T-cell (primary cell): Measurements from ENCODE around the gene MICAL2. TPM values are rescaled to one million over a fixed set of nuclear protein-coding genes. Genes with fewer than 3 reads are reported as not detected.
A peak's percentile ranks its signal among the peaks of the same experiment; 100 is the strongest.

Experiments used
- ATAC-seq, 4 experiments: fragments of 200-7000 bp in 3 of 4; fragments of 150-1000 bp in 1 of 4; cut with Tn5 transposase; replicated peaks in 1 of 4; 1 replicate in 3 of 4; 2 replicates in 1 of 4; pipeline ENCODE4 v1.10.0; 2021; ENCODE audit warnings: moderate library complexity in 3 of 4, mild to moderate bottlenecking in 2 of 4, moderate number of reproducible peaks in 1 of 4
- CTCF ChIA-PET, 2 donors: fragments of 300-600 bp; sonication (Branson Sonifier 250); formaldehyde crosslinking; loops; one replicate each; lab custom pipeline; 2022; ENCODE audit warnings: antibody characterized with exemption in 2 of 2; lab: Charles Lee
- POLR2A ChIA-PET, 2 donors: fragments of 300-600 bp; sonication (Branson Sonifier 250); formaldehyde crosslinking; loops; one replicate each; lab custom pipeline; 2022; ENCODE audit warnings: antibody characterized with exemption in 2 of 2; lab: Charles Lee
- DNase-seq, 35 experiments: peaks; one replicate each; pipeline versions ENCODE4 v3.0.0 to v3.0.0-alpha.2; 2013 to 2023
- H3K27ac ChIP-seq: one replicate; pipeline ENCODE4 v1.5.1; 2013; ENCODE audit warnings: low read length
- H3K27me3 ChIP-seq, 2 experiments: replicated peaks in 1 of 2; 1 replicate in 1 of 2; 2 replicates in 1 of 2; pipeline versions ENCODE4 v1.6.1 to v1.7.0; 2013; ENCODE audit warnings: low read length in 1 of 2, mixed read lengths in 1 of 2; ENCODE audit not compliant: control insufficient read depth in 2 of 2, insufficient read depth in 2 of 2; ENCODE audit errors: extremely low read depth in 1 of 2
- H3K36me3 ChIP-seq, 2 donors: 1 replicate in 1 of 2; 2 replicates in 1 of 2; pipeline versions ENCODE4 v1.6.1 to v1.7.0; 2013; ENCODE audit warnings: low read length in 1 of 2; ENCODE audit not compliant: control insufficient read depth in 2 of 2, insufficient read depth in 1 of 2; ENCODE audit errors: extremely low read depth in 1 of 2
- H3K4me1 ChIP-seq, 2 experiments: 1 replicate in 1 of 2; 2 replicates in 1 of 2; pipeline versions ENCODE4 v1.6.1 to v1.7.0; 2013; ENCODE audit warnings: low read length in 2 of 2, mixed read lengths in 1 of 2; ENCODE audit not compliant: insufficient read depth in 2 of 2, control insufficient read depth in 1 of 2; ENCODE audit errors: extremely low read depth in 1 of 2
- H3K4me3 ChIP-seq, 2 donors: 1 replicate in 1 of 2; 2 replicates in 1 of 2; pipeline versions ENCODE4 v1.5.1 to v1.7.0; 2013; ENCODE audit warnings: mild to moderate bottlenecking in 2 of 2, low read length in 1 of 2, moderate library complexity in 1 of 2; ENCODE audit not compliant: control insufficient read depth in 1 of 2; ENCODE audit errors: extremely low read depth in 1 of 2
- H3K9me3 ChIP-seq: 2 replicates; pipeline ENCODE4 v1.7.0; 2013
- H3K27ac Mint-ChIP-seq, 2 donors: one replicate each; pipeline ENCODE4 v1.8.0; 2020 to 2021; ENCODE audit warnings: mild to moderate bottlenecking in 2 of 2, mixed read lengths in 2 of 2
- H3K27me3 Mint-ChIP-seq, 2 donors: one replicate each; pipeline ENCODE4 v1.8.0; 2021 to 2022; ENCODE audit warnings: mixed read lengths in 2 of 2
- H3K36me3 Mint-ChIP-seq: one replicate; pipeline ENCODE4 v1.8.0; 2021; ENCODE audit warnings: mixed read lengths
- H3K4me1 Mint-ChIP-seq, 3 donors: one replicate each; pipeline ENCODE4 v1.8.0; 2020 to 2022; ENCODE audit warnings: mixed read lengths in 3 of 3, mild to moderate bottlenecking in 1 of 3
- H3K4me3 Mint-ChIP-seq, 3 donors: one replicate each; pipeline ENCODE4 v1.8.0; 2020 to 2022; ENCODE audit warnings: mild to moderate bottlenecking in 3 of 3, mixed read lengths in 3 of 3, moderate library complexity in 3 of 3
- H3K9me3 Mint-ChIP-seq, 3 donors: one replicate each; pipeline ENCODE4 v1.8.0; 2020 to 2022; ENCODE audit warnings: mixed read lengths in 3 of 3
- WGBS: methylation state at CpG from one replicate; pipeline ENCODE4 v1.1.5; 2013; ENCODE audit warnings: missing lambda C conversion rate; ENCODE audit not compliant: insufficient coverage; 5-methylcytosine and 5-hydroxymethylcytosine counted together
- total RNA-seq, 35 experiments: library from RNA in 6 of 35; stranded (reverse) in 6 of 35; fragments of 120-200 nt in 1 of 35; gene quantifications; one replicate each; pipeline versions ENCODE4 v1.2.1 to v1.2.4 and lab custom pipeline; 2013 to 2026

Gene MICAL2
- total RNA-seq, 5 donors from 2014 or later (not counting 1 experiment from before 2014, with no cell fraction given): 13.7 to 38.7 (median 22.9) TPM

- H3K27me3 Mint-ChIP-seq: no peaks in the 10 kb centered on the region
- H3K27ac ChIP-seq: no peak overlapping the region
- H3K4me1 ChIP-seq: peaks cover 0 to 8% of the 10 kb centered on the region in 2 experiments
- H3K9me3 ChIP-seq: no peaks in the 10 kb centered on the region
- no peaks in the 10 kb centered on the region for H3K9me3 Mint-ChIP-seq
- DNase-seq (peak; percentile 15 to 86 (median 69)), ATAC-seq (peak; percentile 61 to 67 (median 63))
- H3K4me1 Mint-ChIP-seq: peaks cover 0 to 2% (median 0%) of the 10 kb centered on the region in 3 donors
- no peak overlapping the region for H3K4me3 Mint-ChIP-seq
- H3K36me3 Mint-ChIP-seq: no peaks in the 10 kb centered on the region
- ChIA-PET CTCF (interaction anchor here (0.6 to 5.6 kb wide), 29 partner anchors 10 to 969 kb away, joined by 3 to 85 read pairs (median 4); no protein-coding TSS in a partner anchor), POLR2A (interaction anchor here in 1 of 2 donors (0.6 to 0.7 kb wide), 2 partner anchors 27 to 240 kb away, joined by 3 read pairs; no protein-coding TSS in a partner anchor)
- no peaks in the 10 kb centered on the region for H3K36me3 ChIP-seq
- no peak overlapping the region for H3K4me3 ChIP-seq
- H3K27ac Mint-ChIP-seq: no peak overlapping the region
- peaks cover 0 to 4% of the 10 kb centered on the region in 2 experiments for H3K27me3 ChIP-seq
- 20% methylated on average over 8 of the region's 12 CpGs for WGBS
These were observed 171.4 kb downstream of the MICAL2 start for GRCh38 chr11:12281571-12282478.

DNA sequence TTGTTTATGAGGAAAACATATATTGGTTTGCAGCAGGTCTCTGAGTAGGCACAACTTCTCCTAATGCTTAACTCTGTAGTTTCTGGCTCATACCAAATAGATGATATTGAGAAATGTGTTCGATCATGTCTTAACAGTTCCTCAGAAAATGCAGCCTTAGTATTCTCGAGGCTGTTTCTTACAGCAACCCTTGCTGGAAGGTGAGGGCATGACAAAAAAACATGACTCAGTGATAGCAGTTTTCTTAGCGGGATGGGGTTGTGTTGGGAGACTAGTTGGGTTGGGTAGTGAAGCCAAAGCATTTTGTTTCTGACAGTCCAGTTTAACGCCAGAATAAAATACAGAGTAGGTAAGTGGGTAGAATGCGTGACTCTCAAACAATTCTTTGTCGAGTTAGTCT, 172.3 kb downstream of the MICAL2 start:
- no peak for DNase-seq
- H3K9me3 Mint-ChIP-seq: no peaks in the 10 kb centered on the region
- Histone ChIP-seq H3K9me3 (no peaks in the 10 kb centered on the region), H3K27ac (no peak overlapping the region), H3K27me3 (peaks cover 0 to 4% of the 10 kb centered on the region in 2 experiments), H3K36me3 (no peaks in the 10 kb centered on the region), H3K4me3 (no peak overlapping the region), H3K4me1 (peaks cover 0 to 8% of the 10 kb centered on the region in 2 experiments)
- POLR2A ChIA-PET: no interaction called here
- no peak for ATAC-seq
- H3K36me3 Mint-ChIP-seq: no peaks in the 10 kb centered on the region
- WGBS: 82% methylated on average over 4 of the region's 6 CpGs
- CTCF ChIA-PET: interaction anchor here (0.8 to 5.6 kb wide), 8 partner anchors 9 to 351 kb away, joined by 3 to 47 read pairs (median 11); no protein-coding TSS in a partner anchor
- peaks cover 0 to 2% (median 0%) of the 10 kb centered on the region in 3 donors for H3K4me1 Mint-ChIP-seq
- H3K4me3 Mint-ChIP-seq: no peak overlapping the region
- H3K27me3 Mint-ChIP-seq: no peaks in the 10 kb centered on the region
- H3K27ac Mint-ChIP-seq: no peak overlapping the region

DNA sequence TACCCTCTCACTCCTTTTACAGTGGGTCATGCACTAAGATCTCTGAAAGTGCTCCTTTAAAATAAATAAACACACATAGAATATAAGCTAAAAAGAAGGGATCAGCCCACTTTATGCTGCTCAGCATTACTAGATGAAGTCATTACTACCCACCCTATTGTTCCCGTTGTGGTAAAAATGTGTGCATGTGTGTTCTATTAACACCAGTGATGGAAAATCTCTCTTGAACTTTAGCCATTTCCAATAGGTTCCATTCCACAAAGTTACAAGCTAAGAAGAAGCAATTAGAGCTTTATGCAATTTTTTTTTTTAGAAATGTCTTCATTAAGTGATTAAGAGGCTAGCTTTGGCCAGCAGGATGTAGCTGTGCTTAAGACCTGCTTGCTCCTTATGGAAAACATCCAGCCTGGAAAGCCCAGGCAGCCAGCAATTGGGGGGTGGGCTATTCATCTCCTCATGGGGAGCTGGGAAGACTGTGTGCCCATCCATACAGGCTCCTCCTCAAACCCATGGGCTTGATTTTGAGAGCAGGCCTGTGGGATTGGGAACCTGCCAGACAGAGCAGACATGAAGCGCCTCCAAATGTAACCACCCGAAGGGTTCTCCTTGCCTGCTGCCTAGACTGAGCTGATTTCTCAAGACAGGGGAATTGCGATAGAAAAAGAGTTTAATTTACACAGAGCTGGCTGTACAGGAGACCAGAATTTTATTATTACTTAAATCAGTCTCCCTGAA, 174.1 kb downstream of the MICAL2 start:
- peaks cover 0 to 5% (median 2%) of the 10 kb centered on the region in 3 donors for H3K4me1 Mint-ChIP-seq
- no peaks in the 10 kb centered on the region for H3K36me3 ChIP-seq
- H3K9me3 ChIP-seq: no peaks in the 10 kb centered on the region
- no peaks in the 10 kb centered on the region for H3K36me3 Mint-ChIP-seq
- peaks cover 0 to 8% of the 10 kb centered on the region in 2 experiments for H3K27me3 ChIP-seq
- ChIA-PET CTCF (interaction anchor here (0.8 to 5.6 kb wide), 5 partner anchors 9 to 243 kb away, joined by 3 to 47 read pairs (median 4); no protein-coding TSS in a partner anchor), POLR2A (no interaction called here)
- H3K27me3 Mint-ChIP-seq: no peaks in the 10 kb centered on the region
- no peak overlapping the region for H3K27ac Mint-ChIP-seq
- no peak overlapping the region for H3K4me3 ChIP-seq
- ATAC-seq (no peak), DNase-seq (no peak)
- no peak overlapping the region for H3K27ac ChIP-seq
- peaks cover 0 to 10% of the 10 kb centered on the region in 2 experiments for H3K4me1 ChIP-seq
- 75% methylated on average over 2 of the region's 4 CpGs for WGBS
- no peaks in the 10 kb centered on the region for H3K9me3 Mint-ChIP-seq
- no peak overlapping the region for H3K4me3 Mint-ChIP-seq

DNA sequence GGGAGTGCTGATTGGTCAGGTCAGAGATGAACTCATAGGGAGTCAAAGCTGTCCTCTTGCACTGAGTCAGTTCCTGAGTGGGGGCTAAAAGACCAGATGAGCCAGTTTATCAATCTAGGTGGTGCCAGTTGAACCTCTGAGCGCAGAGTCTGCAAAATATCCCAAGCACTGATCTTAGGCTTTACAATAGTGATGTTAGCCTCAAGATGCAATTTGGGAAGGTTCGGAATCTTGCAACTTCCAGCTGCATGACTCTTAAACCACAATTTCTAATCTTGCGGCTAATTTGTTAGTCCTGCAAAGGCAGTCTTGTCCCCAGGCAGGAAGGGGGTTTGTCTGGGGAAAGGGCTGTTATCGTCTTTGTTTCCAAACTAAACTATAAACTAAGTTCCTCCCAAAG, 174.7 kb downstream of the MICAL2 start:
- ChIA-PET POLR2A (no interaction called here), CTCF (interaction anchor here (1.0 to 5.6 kb wide), 3 partner anchors 8 to 240 kb away, joined by 4 to 47 read pairs (median 4); no protein-coding TSS in a partner anchor)
- Histone ChIP-seq H3K4me1 (peaks cover 0 to 16% of the 10 kb centered on the region in 2 experiments), H3K36me3 (no peaks in the 10 kb centered on the region), H3K27me3 (peaks cover 0 to 8% of the 10 kb centered on the region in 2 experiments), H3K27ac (no peak overlapping the region), H3K4me3 (no peak overlapping the region), H3K9me3 (no peaks in the 10 kb centered on the region)
- no peaks in the 10 kb centered on the region for H3K36me3 Mint-ChIP-seq
- peaks cover 4 to 11% (median 7%) of the 10 kb centered on the region in 3 donors for H3K4me1 Mint-ChIP-seq
- ATAC-seq: no peak
- DNase-seq: no peak
- no peak overlapping the region for H3K4me3 Mint-ChIP-seq
- WGBS: no CpG with 5 or more reads among the region's 4 CpGs
- H3K9me3 Mint-ChIP-seq: no peaks in the 10 kb centered on the region
- H3K27me3 Mint-ChIP-seq: no peaks in the 10 kb centered on the region
- H3K27ac Mint-ChIP-seq: no peak overlapping the region

GRCh38 chr11:12285811-12286222, 175.4 kb downstream of the MICAL2 start:
- no peak overlapping the region for H3K27ac ChIP-seq
- Mint-ChIP-seq H3K4me3 (no peak overlapping the region), H3K4me1 (peaks cover 10 to 18% (median 14%) of the 10 kb centered on the region in 3 donors), H3K27ac (no peak overlapping the region), H3K9me3 (no peaks in the 10 kb centered on the region), H3K36me3 (no peaks in the 10 kb centered on the region), H3K27me3 (no peaks in the 10 kb centered on the region)
- no peaks in the 10 kb centered on the region for H3K36me3 ChIP-seq
- WGBS: 87% methylated on average over 6 of the region's 6 CpGs
- H3K4me1 ChIP-seq: peaks cover 4 to 22% of the 10 kb centered on the region in 2 experiments
- ATAC-seq (no peak), DNase-seq (no peak)
- POLR2A ChIA-PET: no interaction called here
- no peaks in the 10 kb centered on the region for H3K9me3 ChIP-seq
- H3K27me3 ChIP-seq: peaks cover 0 to 8% of the 10 kb centered on the region in 2 experiments
- CTCF ChIA-PET: interaction anchor here in 1 of 2 donors (1.0 to 2.2 kb wide), 2 partner anchors 49 to 238 kb away, joined by 3 to 8 read pairs; no protein-coding TSS in a partner anchor
- no peak overlapping the region for H3K4me3 ChIP-seq

- no peaks in the 10 kb centered on the region for H3K36me3 ChIP-seq
- peaks cover 0 to 8% of the 10 kb centered on the region in 2 experiments for H3K27me3 ChIP-seq
- Mint-ChIP-seq H3K36me3 (no peaks in the 10 kb centered on the region), H3K27me3 (no peaks in the 10 kb centered on the region), H3K4me3 (no peak overlapping the region), H3K9me3 (no peaks in the 10 kb centered on the region), H3K4me1 (peaks cover 10 to 24% (median 14%) of the 10 kb centered on the region in 3 donors), H3K27ac (no peak overlapping the region)
- ChIA-PET POLR2A (no interaction called here), CTCF (interaction anchor here (0.6 to 2.2 kb wide), 5 partner anchors 50 to 244 kb away, joined by 3 to 8 read pairs (median 4); no protein-coding TSS in a partner anchor)
- ATAC-seq: no peak
- no peaks in the 10 kb centered on the region for H3K9me3 ChIP-seq
- no peak for DNase-seq
- no peak overlapping the region for H3K4me3 ChIP-seq
- 80% methylated on average over 1 of the region's 6 CpGs for WGBS
- H3K27ac ChIP-seq: no peak overlapping the region
- peaks cover 4 to 20% of the 10 kb centered on the region in 2 experiments for H3K4me1 ChIP-seq
These were observed 176.2 kb downstream of the MICAL2 start for GRCh38 chr11:12286606-12287005.
